Subcutaneous adipose tissue (tissue), 4 donors: ENCODE results near the gene OIT3. TPM values are rescaled to one million over a fixed set of nuclear protein-coding genes. Genes with fewer than 3 reads are reported as not detected.

Experiments
- total RNA-seq, 4 donors: library from RNA; depleted of rRNA; stranded (reverse); fragments of >200 nt; gene quantifications; one replicate each; pipeline ENCODE4 v1.1.0, GENCODE V29; 2016
- TF ChIP-seq, protein P1 (sequence below): fragments of 450-650 bp; IDR thresholded peaks from one replicate; pipeline ENCODE4 v1.5.1; 2016; ENCODE audit warnings: low read depth, mild to moderate bottlenecking, control low read depth, antibody characterized with exemption, moderate library complexity

Gene OIT3
- total RNA-seq, 4 donors from 2014 or later, result not detected

GRCh38 chr10:72932259-72933015, 38.9 kb downstream of the OIT3 start:
- TF ChIP-seq, protein P1, sequence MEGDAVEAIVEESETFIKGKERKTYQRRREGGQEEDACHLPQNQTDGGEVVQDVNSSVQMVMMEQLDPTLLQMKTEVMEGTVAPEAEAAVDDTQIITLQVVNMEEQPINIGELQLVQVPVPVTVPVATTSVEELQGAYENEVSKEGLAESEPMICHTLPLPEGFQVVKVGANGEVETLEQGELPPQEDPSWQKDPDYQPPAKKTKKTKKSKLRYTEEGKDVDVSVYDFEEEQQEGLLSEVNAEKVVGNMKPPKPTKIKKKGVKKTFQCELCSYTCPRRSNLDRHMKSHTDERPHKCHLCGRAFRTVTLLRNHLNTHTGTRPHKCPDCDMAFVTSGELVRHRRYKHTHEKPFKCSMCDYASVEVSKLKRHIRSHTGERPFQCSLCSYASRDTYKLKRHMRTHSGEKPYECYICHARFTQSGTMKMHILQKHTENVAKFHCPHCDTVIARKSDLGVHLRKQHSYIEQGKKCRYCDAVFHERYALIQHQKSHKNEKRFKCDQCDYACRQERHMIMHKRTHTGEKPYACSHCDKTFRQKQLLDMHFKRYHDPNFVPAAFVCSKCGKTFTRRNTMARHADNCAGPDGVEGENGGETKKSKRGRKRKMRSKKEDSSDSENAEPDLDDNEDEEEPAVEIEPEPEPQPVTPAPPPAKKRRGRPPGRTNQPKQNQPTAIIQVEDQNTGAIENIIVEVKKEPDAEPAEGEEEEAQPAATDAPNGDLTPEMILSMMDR, result no peak

GRCh38 chr10:72935361-72935760, 41.8 kb downstream of the OIT3 start:
- TF ChIP-seq, protein P1, result no peak

DNA sequence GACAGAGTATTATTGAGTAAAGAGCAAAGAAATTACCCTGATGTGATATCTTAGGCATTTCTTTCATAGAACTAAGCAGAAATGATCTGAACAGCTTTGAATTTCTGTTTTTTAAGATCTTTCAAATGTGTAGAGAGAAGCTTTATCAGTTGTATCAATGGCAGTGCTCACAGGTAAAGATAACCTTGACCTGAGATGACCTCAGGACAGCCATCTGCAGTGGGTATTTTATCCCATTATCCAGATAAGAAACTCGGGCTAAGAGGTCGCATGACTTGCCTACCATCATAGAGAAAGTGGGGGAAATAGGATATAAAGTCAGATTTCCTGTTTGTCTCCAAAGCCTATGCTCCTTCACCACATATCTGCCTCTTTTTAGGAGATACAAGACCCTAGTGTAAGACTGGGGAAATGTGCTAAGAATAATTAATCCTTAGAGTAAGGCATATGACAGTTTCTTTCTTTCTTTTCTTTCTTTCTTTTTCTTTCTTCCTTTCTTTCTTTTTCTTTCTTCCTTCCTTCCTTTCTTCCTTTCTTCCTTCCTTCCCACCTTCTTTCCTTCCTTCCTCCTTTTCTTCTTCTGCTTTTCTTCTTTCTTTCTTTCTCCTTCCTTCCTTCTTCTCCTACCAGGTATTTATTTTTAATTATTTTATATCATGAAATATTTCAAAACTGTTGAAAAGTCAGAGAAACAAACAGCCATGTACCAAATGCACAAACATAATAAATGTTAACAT, 50.1 kb downstream of the OIT3 start:
- TF ChIP-seq, protein P1, result no peak

GRCh38 chr10:72946963-72947362, 53.4 kb downstream of the OIT3 start:
- TF ChIP-seq, protein P1, result no peak

DNA sequence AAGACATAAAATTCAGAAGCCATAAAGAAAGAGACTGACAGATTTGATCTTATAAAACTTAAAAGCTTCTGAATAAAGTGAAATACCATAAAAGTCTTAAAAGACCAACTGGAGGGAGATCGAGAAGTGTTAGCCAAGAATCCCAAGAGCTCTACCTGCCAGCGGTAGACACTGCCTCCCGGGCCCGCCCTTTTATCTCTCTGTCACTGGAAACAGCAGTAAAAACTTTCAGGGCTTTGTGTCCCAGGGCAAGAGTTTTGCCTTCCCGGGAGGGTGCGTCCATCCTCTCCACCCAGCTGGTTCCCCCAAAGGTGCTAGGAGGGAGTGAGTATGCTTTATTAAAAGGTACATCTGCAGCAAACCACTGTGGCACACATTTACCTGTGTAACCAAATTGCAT, 55.2 kb downstream of the OIT3 start:
- TF ChIP-seq, protein P1, result no peak

DNA sequence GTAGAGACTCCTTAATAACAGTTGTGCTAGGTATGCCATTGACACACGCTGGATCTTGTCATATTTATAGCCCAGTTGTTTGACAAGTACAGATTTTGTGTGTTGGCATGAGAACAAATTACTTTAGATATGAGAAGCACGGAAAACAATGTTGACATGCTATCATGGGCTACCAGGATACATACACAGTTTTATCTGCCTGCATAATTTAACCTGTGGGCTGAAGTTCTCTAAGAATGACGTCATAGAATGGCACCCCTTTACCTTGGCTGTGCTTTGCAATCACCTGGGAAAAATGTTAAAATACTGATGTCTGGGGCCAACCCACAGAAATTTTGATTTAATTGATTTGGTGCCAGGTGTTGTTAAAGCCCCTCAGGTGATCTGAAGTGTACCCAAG, 58.2 kb downstream of the OIT3 start:
- TF ChIP-seq, protein P1, result no peak

DNA sequence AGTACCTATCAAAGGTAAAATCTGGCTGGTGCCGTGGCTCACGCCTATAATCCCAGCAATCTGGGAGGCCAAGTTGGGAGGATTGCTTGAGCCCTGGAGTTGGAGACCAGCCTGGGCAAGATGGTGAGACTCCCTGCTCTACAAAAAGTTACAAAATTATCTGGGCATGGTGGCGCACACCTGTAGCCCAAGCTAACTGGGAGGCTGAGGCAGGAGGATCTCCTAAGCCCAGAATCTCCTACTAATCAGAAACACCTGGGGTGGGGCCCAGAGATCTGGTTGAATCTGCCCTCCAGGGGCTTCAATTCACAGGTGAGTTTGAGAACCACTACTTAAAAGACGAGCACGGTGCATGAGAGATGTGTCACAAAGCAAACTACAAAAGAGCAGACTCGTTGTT, 58.6 kb downstream of the OIT3 start:
- TF ChIP-seq, protein P1, result no peak
